DOHH2 (cell line): Measurements from ENCODE around the gene ADARB1.

Source experiments
- H3F3A ChIP-seq: fragments of 200-600 bp; sonication (generic), shearing (Covaris generic); 2 replicates; pipeline ENCODE4 v1.6.0; 2016; ENCODE audit warnings: antibody characterized with exemption, mild to moderate bottlenecking; ENCODE audit not compliant: control insufficient read depth, insufficient read depth
- H3K27ac ChIP-seq: fragments of 200-600 bp; sonication (generic); 2 replicates; pipeline ENCODE4 v1.5.1; 2014; ENCODE audit warnings: low read depth, mild to moderate bottlenecking, low read length, moderate library complexity
- H3K27me3 ChIP-seq: fragments of 200-600 bp; sonication (generic); 2 replicates; pipeline ENCODE4 v1.6.1; 2014; ENCODE audit warnings: mild to moderate bottlenecking, low read length, mixed read lengths; ENCODE audit not compliant: control insufficient read depth
- H3K36me3 ChIP-seq: fragments of 200-600 bp; sonication (generic); 2 replicates; pipeline ENCODE4 v1.6.1; 2014; ENCODE audit warnings: mild to moderate bottlenecking, low read length, moderate library complexity, mixed read lengths; ENCODE audit not compliant: control insufficient read depth
- H3K4me1 ChIP-seq: fragments of 200-600 bp; sonication (generic); 2 replicates; pipeline ENCODE4 v1.6.1; 2014; ENCODE audit warnings: mild to moderate bottlenecking, low read length, mixed read lengths; ENCODE audit not compliant: control insufficient read depth
- H3K4me2 ChIP-seq: fragments of 200-600 bp; sonication (generic); 2 replicates; pipeline ENCODE4 v1.6.0; 2014; ENCODE audit warnings: mild to moderate bottlenecking, low read length, moderate library complexity
- H3K4me3 ChIP-seq: fragments of 200-600 bp; sonication (generic); 2 replicates; pipeline ENCODE4 v1.5.1; 2014; ENCODE audit warnings: mild to moderate bottlenecking, low read length, mixed read lengths
- H3K79me2 ChIP-seq: fragments of 200-600 bp; sonication (generic); 2 replicates; pipeline ENCODE4 v1.6.1; 2014; ENCODE audit warnings: mild to moderate bottlenecking, low read length, mixed read lengths; ENCODE audit not compliant: control insufficient read depth
- H3K9me2 ChIP-seq: fragments of 200-600 bp; sonication (generic); replicated peaks from 2 replicates; pipeline ENCODE4 v1.6.1; 2014; ENCODE audit warnings: mild to moderate bottlenecking, low read length, mixed read lengths; ENCODE audit not compliant: control insufficient read depth
- H3K9me3 ChIP-seq: fragments of 200-600 bp; sonication (generic); 2 replicates; pipeline ENCODE4 v1.6.1; 2014; ENCODE audit warnings: antibody characterized with exemption, low read length, mixed read lengths; ENCODE audit not compliant: control insufficient read depth, insufficient read depth
- H4K20me1 ChIP-seq: fragments of 200-600 bp; sonication (generic); 2 replicates; pipeline ENCODE4 v1.6.0; 2014; ENCODE audit warnings: low read depth, mild to moderate bottlenecking, antibody characterized with exemption, low read length, moderate library complexity; ENCODE audit not compliant: control insufficient read depth, insufficient read depth
- EZH2phosphoT487 ChIP-seq: fragments of 200-600 bp; sonication (generic); IDR thresholded peaks from 2 replicates; pipeline ENCODE4 v1.6.1; 2017; ENCODE audit warnings: borderline replicate concordance, mild to moderate bottlenecking, antibody characterized with exemption, low read length, moderate library complexity, mixed read lengths
- TF ChIP-seq, protein P1 (sequence below): fragments of 200-600 bp; sonication (generic); IDR thresholded peaks from one replicate; pipeline ENCODE4 v1.5.1; 2014; ENCODE audit warnings: antibody characterized with exemption, mild to moderate bottlenecking, low read depth, low read length; ENCODE audit not compliant: poor library complexity, severe bottlenecking

Gene ADARB1

DNA sequence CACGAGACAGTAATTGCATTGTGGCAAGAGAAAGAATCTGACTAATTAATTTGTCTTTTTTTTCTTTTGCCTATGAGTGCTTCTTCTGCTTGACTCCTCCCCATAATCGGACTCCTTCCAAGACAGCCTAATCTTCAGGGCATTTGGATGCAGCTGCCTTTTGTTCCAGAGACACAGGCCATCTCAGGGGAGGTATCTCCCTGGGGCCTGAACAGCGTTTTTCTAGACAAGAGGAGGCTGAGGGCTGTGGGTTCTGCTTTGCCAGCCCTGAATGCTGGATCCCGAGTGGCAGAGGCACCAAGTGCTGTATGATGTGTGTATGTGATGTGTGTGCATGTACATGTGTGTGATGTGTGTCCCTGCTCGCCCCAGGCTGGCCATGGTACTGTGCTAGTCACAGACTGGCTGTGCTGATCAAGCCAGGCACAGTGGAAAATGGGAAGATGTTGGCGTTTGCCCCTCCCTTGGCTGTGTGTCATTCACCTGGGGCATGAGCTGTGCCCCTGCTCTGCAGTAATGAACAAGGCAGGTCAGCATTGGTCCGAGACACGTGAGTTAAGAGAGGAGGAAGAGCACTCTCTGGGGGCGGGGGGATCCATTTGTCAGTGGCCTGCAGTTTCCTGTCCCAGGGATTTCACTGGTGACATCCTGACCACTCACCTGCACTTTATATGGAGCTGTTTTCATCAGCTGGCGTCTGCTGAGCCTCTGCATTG, 77.2 kb downstream of the ADARB1 start:
- Histone ChIP-seq H3K4me3 (no peak overlapping the region), H3K9me2 (no peaks in the 10 kb centered on the region), H3K27ac (no peak overlapping the region)

DNA sequence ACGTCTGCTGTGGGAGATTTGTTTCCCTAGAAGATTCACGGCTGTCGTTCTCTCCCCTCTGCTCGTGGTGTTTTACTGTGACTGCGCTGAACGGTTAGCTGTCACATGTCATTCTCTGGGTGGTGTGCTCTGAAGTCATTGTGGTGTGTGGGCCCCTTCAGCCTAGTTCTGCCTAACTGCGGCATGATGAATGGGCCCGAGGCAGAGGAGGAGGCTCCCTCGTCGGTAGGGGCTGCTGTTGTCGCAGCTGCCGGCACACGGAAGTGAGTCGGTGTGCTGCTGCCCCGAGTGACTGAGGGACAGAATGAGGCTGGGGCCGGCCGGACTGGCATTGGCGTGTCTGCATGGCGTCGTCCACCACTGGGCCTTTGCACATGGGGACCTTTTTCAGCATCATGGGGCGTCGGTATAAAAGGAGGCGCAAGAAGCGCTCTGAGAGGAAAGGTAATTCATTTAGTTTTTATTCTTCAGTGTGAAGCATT, 77.9 kb downstream of the ADARB1 start:
- Histone ChIP-seq H3K36me3 (no peaks in the 10 kb centered on the region), H3K27ac (no peak overlapping the region), H3K4me1 (peaks cover 7% of the 10 kb centered on the region), H3F3A (no peaks in the 10 kb centered on the region), H3K79me2 (no peaks in the 10 kb centered on the region), H3K9me2 (no peaks in the 10 kb centered on the region), H3K27me3 (peaks cover 26% of the 10 kb centered on the region), H3K4me2 (peak overlapping the region; percentile 46), H3K4me3 (peak overlapping the region; percentile 27; the same call in 1 of the 2 replicates), H3K9me3 (no peaks in the 10 kb centered on the region), H4K20me1 (no peaks in the 10 kb centered on the region)
- TF ChIP-seq, protein P1, sequence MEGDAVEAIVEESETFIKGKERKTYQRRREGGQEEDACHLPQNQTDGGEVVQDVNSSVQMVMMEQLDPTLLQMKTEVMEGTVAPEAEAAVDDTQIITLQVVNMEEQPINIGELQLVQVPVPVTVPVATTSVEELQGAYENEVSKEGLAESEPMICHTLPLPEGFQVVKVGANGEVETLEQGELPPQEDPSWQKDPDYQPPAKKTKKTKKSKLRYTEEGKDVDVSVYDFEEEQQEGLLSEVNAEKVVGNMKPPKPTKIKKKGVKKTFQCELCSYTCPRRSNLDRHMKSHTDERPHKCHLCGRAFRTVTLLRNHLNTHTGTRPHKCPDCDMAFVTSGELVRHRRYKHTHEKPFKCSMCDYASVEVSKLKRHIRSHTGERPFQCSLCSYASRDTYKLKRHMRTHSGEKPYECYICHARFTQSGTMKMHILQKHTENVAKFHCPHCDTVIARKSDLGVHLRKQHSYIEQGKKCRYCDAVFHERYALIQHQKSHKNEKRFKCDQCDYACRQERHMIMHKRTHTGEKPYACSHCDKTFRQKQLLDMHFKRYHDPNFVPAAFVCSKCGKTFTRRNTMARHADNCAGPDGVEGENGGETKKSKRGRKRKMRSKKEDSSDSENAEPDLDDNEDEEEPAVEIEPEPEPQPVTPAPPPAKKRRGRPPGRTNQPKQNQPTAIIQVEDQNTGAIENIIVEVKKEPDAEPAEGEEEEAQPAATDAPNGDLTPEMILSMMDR = peak; percentile 61
- TF ChIP-seq EZH2phosphoT487 = no peak

More for the DNA sequence above, 77.2 kb downstream of the ADARB1 start:
- Histone ChIP-seq H3K79me2 (no peaks in the 10 kb centered on the region), H3K4me1 (peaks cover 7% of the 10 kb centered on the region), H4K20me1 (no peaks in the 10 kb centered on the region), H3F3A (no peaks in the 10 kb centered on the region), H3K36me3 (no peaks in the 10 kb centered on the region), H3K4me2 (peak overlapping the region; percentile 46; the same call in 1 of the 2 replicates), H3K27me3 (peaks cover 26% of the 10 kb centered on the region), H3K9me3 (no peaks in the 10 kb centered on the region)
- TF ChIP-seq, protein P1 = no peak
- no peak for TF ChIP-seq EZH2phosphoT487

DNA sequence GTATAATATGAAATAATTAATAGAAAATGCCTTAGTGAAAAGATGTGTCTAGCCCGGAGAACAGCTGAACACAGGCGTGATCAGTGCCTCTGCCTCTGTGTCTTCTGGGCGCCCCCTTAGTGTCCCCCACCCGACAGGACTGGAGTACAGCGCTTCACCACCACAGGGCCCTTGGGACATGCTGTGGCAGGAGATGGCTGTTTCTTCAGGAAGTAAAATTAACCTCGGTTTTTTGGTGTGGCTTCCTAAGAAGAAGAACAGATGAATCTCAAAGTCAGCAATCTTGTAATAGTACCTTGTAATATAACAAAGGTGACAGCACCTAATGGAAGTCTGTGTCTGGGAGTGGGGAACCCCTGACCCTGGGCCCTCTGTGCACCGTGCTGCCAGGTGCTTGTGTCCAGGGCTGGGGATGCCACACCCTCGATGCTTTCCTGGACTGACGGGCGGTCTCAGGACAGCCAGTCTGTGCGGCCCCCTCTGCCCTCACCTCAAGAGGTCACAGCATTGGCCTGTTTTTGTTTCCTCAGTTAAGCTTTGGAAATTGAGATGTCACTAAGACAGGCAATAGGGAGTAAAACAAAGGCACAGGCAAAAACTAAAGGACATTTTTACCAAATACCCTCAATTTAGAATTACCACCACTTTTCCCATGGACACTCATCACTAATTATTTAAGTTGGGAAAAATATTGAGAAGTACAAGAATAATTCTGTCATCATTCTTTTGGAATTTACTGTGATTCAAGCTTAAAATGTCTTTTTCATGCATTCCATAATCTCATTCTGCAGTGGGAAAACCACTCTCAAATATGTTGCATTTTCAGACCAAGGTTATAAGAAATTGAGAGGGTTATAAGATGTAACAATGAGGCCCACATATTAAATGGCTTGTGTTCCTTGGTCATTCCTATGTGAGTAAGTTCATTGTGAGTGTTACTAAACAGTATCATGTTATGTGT, 79.3 kb downstream of the ADARB1 start:
- Histone ChIP-seq H3K4me1 (peaks cover 7% of the 10 kb centered on the region), H3K27ac (no peak overlapping the region), H4K20me1 (no peaks in the 10 kb centered on the region), H3K27me3 (peaks cover 26% of the 10 kb centered on the region), H3K4me2 (no peak overlapping the region), H3K4me3 (no peak overlapping the region), H3K36me3 (no peaks in the 10 kb centered on the region), H3F3A (no peaks in the 10 kb centered on the region), H3K9me2 (no peaks in the 10 kb centered on the region), H3K9me3 (no peaks in the 10 kb centered on the region), H3K79me2 (no peaks in the 10 kb centered on the region)
- TF ChIP-seq EZH2phosphoT487 = no peak
- TF ChIP-seq, protein P1 = no peak
